Measurements from ENCODE around the gene CKS2.

CKS2 gene

GRCh38 chr9:89311346-89312221, 589 bp downstream of the CKS2 start:
- DNase-seq, result no peak

GRCh38 chr9:89312222-89312571, 1.2 kb downstream of the CKS2 start:
- DNase-seq, result peak; percentile 41

DNA sequence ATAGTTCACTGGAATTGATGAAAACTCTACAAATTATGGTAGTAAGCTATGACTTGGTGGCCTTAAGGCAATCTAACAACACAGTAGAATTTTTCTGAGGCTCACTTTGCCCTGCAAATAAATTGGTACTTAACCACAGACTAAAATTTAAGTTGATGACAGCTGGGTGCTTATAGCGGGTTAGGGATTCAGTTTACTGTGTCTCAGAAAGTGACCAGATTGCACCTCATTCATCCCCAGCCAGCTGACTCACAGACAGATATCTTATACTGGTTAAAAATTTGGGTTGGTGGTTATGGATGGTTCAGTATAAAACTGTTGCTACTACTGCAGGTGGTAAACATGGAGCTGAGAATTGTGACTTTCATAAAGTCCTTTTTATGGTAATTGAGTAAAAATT, 2.8 kb downstream of the CKS2 start:
- peak; percentile 46 for DNase-seq

GRCh38 chr9:89314955-89315354, 4.0 kb downstream of the CKS2 start:
- DNase-seq, result no peak

- DNase-seq, result no peak
Measured at GRCh38 chr9:89315482-89315881, 4.5 kb downstream of the CKS2 start.

- DNase-seq, result no peak
Measured at GRCh38 chr9:89317282-89317681, 6.3 kb downstream of the CKS2 start.

DNA sequence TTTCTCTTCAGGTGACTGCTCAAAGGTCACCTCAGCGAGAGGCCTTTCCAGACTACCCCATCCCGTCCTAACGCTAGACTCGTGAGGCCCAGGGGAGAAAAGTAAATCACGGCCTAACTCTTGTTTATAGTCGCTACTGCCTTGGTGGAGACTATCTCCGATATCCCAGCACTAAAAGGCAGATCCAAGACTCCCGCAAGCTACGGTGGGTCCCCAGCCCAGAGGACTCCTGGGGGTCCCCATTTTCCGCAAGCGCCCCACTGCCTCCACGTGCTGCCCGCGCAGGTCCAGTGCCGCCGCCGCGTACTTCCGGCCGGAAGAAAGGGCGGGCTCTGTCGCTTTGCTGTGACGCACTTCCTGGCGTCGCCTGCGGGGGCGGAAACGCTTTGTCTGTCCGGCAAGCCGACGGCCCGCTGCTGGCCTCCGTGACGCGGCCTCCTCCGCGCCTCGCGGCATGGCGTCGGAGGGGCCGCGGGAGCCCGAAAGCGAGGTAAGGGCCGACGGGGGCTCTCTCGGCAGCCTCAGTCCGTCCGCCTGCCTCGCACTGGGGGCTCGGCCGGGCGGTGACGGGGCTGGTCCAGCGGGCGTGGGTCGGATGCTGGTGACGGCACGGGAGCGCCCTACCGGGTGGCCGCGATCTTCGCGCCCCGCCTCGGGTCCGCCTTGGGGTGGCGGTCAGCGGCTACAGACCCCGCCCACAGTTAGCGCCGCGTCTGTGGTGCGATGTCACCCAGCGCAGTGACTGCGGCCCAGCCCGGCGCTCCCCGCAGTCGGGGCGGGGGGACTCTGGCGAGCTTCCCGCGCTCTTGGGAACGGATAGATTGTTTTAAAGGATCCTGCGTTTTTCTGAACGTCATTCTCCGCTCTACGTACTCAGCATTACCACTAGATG, 7.4 kb downstream of the CKS2 start, which contains the start of gene SECISBP2:
TSS of gene SECISBP2 (plus strand) at position 378 of the 892 bp plus-strand sequence. CDS start at position 455, 77 bp downstream.
- peak; percentile 97 for DNase-seq

- DNase-seq, result no peak
Measured at GRCh38 chr9:89319015-89319905, 8.3 kb downstream of the CKS2 start.

DNA sequence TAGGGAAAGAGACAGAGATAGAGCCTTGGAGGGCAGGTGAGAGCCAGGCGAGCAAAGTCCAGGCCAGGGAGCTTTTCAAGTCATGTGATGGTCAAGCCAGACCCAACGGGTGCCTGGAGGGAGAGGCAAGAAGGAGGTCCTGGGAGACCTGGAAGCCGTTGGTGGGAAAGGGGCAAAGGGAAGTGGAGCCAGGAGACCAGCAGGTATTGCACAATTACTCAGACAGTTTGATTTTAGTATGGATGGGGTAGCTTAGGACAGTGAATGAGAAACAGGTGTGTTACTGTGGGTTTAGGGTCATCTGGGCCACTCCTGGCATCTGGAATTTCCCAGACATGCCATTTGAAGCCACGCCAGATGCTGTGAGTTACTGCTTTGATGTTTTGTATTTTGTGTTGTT, 12.4 kb downstream of the CKS2 start:
- no peak for DNase-seq

DNA sequence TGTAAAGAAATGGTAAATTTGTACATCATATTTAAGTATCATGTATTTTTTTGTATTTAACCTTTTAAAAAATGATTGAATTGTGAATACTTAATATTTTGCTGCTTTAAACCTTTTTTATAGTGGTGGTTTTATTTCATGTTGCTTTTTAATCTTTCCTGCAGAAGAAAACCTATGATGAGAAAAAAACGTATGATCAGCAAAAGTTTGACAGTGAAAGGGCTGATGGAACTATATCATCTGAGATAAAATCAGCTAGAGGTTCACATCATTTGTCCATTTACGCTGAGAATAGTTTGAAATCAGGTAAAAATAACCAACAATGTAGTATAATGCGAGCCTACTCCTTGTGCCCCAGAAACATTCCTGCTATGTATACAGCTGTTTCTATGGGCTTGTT, 14.7 kb downstream of the CKS2 start:
- DNase-seq, result no peak

DNA sequence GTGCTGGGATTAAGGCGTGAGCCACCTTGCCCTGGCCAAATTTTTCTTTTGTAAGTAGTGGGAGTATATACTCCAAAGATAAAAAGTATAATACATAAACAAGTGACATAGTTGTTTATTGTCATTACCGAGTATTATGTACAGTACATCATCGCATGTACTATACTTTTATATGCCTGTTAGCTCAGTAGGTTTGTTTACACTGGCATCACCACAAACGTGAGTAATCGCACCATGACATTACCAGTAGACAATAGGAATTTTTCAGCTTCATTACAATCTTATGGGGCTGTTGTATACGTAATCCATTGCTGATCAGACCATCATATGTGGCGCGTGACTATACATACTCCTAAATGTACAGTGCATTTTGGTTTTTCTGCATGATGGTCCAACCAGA, 17.1 kb downstream of the CKS2 start:
- no peak for DNase-seq

GRCh38 chr9:89329917-89330316, 18.9 kb downstream of the CKS2 start:
- no peak for DNase-seq

DNA sequence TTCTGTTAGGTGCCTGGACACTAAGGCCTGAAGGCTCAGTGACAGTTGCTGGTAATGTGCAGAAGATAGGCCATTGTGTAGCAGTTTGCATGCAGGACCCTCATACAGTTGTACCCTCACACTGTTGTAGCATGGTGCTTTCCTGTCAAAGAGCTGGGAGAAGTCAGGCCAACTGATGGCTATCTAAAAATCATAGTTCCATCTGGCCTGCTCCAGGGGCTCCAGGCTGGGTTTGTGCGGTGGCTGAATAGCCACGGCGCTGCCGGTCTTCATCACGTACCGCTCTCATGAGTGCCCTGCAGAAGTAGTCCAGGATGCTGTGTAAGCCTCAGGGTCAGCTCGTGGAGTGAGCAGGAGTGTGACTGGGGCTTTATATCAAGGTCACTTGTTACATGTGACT, 19.5 kb downstream of the CKS2 start:
- DNase-seq, result no peak

- DNase-seq, result peak; percentile 57
Measured at GRCh38 chr9:89339807-89340206, 28.8 kb downstream of the CKS2 start.

- peak; percentile 60 for DNase-seq
Measured at GRCh38 chr9:89340332-89340731, 29.3 kb downstream of the CKS2 start.

GRCh38 chr9:89342213-89342612, 31.2 kb downstream of the CKS2 start:
- no peak for DNase-seq

GRCh38 chr9:89342948-89343347, 32.0 kb downstream of the CKS2 start:
- no peak for DNase-seq

GRCh38 chr9:89343812-89344211, 32.8 kb downstream of the CKS2 start:
- DNase-seq, result peak; percentile 51

DNA sequence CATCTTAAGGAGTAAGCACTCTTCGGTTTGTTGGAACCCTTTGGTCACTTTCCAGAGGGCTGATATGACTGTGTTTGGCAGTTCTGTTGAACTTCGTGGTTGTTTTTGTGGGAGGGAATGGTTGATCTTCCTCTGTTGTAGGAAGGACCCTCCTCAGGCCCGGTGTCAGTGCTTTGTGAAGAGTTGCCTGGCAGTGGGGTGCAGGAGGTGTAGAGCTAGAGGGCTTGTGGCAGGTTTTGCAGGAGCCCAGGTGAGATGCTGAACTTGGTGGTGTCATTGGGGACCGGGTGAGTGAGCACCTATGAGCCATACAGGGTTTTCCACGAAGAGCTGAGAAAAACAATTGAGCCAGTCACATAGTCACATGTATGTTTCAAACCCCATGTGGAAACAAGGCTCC, 34.5 kb downstream of the CKS2 start:
- DNase-seq, result no peak

DNA sequence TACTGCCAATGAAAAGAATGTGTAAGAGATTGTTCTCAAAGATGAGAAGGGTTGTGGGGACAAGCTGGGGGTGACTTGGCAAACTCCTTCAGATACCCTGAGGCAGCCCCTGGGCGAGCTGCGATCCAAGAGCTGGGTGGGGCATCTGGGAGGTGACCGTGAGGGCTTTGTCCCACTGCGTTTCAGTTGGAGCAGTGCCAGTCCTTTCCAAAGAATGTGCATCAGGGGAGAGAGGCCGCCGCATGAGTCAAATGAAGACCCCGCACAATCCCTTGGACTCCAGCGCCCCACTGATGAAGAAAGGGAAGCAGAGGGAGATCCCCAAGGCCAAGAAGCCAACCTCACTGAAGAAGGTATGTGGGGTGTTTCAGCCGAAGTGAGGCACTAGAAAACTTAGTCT, 35.7 kb downstream of the CKS2 start:
- DNase-seq, result no peak

DNA sequence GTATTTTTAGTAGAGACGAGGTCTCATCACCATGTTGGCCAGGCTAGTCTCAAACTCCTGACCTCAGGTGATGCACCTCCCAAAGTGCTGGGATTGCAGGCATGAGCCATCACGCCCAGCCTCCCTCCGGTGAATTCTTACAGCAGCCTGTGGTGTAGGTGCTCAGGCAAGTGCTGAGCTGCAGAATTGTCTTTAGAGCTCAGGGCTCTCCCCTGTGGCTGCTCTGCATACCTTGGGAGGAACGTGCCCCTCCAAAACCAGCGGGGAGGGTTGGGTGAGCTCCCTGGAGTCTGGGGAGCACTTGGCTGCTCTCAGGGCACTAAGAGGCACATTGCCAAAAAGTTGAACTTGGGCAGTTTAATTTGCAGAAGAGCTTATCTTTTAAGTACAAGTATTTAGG, 36.7 kb downstream of the CKS2 start:
- DNase-seq, result no peak

DNA sequence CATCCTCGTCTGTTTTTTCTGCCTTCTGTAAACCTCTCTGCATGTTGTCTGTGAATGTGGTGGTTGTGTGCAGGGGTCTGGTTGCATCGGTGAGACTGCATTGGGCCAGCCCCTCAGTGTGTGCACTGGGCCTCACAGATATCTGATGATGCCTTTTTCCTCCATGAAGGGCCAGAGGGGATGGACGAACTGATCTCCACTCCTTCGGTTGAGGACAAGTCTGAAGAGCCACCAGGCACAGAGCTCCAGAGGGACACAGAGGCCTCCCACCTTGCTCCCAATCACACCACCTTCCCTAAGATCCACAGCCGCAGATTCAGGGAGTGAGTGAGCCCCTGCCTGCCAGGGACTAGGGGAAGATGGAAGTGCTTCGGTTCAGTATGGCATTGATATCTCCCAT, 38.6 kb downstream of the CKS2 start:
- no peak for DNase-seq

GRCh38 chr9:89350988-89351557, 40.1 kb downstream of the CKS2 start:
- DNase-seq, result no peak
